Activated CD8-positive, alpha-beta memory T cell treated with anti-CD3 and anti-CD28 coated beads for 24 hours (primary cell): Measurements from ENCODE around the gene HOXD10.
A peak's percentile ranks its signal among the peaks of the same experiment; 100 is the strongest.

Experiments
- DNase-seq: peaks from one replicate; pipeline ENCODE4 v3.0.0-alpha.2; 2020

The HOXD10 gene

DNA sequence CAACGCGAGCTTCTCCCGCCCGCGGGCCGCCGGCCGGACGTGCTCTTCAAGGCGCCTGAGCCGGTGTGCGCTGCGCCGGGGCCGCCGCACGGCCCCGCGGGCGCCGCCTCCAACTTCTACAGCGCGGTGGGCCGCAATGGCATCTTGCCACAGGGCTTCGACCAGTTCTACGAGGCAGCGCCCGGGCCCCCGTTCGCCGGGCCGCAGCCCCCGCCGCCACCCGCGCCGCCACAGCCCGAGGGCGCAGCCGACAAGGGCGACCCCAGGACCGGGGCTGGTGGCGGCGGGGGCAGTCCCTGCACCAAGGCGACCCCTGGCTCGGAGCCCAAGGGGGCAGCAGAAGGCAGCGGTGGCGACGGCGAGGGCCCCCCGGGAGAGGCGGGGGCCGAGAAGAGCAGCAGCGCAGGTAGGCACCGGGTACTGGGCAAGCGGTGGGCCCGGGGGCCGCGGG, 8.8 kb upstream of the HOXD10 start:
- no peak for DNase-seq

DNA sequence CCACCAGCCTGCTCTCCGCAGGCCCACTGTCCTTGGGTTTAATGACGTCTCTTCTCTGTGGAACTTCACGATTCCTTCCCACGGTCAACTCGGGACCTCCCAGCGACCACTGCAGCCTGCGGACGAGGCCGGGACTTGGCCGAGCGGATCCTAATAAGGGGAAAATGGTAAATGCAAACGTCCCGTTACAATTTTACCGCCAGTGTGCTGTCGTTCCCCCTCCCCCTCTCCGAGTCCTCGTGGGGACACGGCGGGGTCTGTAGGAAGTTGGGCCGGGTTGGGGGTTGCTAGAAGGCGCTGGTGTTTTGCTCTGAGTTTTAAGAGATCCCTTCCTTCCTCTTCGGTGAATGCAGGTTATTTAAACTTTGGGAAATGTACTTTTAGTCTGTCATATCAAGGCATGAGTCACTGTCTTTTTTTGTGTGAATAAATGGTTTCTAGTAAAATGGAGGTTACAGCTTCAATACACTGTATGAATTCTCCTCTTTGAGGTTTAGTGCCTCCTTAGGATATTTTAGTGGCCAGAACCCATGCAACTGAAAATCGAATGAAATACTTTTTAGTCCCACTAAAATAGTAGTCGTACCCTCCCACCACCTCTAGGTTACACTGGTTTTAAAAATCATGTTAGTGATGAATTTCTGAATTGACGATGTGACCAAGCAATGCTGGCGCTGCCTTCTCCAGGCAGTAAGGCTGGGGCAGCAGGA, 7.2 kb upstream of the HOXD10 start:
- DNase-seq = no peak

DNA sequence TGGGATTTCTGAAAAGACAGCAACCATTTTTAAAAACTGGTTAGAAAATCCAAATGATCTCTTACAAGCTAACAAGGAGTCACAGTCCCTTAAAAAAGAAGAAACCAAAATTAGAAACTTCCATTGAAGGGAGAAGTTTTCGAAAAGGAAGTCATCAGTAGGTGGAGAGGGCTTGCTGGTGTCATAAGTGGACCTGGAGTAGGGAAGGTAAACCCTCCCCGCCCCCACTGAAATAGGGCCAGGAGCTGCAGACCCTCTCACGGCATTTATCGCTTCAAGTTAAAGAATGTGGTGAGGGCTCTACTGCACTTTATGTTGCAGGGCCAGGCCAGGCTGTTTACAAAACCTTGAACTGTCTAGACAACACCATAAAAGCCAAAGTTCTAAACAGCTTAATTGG, 6.6 kb upstream of the HOXD10 start:
- no peak for DNase-seq

DNA sequence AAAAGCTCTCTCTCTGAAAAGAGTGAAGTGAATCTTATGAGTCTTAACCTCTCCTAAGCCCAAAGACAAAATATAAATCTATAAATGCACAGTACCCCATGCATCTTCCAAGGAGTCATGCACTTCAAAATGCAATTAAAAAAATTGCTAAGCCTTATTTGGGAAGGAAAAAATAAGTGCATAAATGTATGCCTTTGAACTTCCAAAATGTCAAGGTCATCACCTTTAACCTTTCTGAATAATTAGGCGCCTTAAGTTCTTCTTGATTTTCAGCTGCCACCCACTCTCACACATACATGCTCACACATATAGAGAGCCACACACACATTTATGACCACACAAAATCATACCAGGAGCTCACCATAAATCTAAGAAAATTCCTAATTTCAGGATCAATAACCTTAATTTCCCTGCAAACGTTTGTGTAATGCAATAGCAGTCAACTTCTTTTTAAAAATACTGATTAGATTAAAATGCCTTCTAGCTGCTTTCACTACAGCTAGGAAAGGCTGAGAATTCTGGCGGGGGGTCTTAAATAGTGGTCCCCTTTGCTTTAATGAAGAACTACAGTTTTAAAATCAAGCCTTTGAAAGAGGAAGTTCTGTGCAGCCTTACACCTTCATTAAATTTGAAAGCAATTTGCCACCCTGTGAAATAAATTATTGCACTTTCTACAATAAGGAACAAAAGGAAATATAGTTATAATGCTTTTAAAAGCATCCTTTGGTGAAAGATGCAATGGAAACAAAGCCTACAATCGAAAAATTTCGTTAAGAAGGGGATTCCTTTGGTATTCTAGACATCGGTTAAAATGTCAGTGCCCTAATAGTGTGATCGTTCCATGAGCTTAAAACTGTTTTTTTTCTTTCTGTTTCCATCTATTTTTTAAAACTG, 5.9 kb upstream of the HOXD10 start:
- DNase-seq = no peak

DNA sequence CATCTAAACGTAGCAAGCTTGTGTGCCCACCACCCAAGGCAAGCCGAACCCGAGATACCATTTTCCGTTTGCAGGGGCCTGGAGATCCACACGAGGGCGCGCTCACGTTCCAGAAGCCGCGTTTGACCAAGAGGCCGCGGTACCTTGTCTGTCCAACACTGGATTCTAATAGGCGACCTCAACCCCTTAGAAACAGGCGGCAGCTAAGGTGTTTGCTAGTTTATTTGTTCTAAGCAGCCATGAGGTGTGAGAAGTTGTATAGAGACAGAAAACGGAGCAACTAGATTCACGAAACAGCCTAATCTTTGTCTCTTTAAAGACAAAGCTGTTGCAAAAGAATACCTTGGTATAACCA, 5.3 kb upstream of the HOXD10 start:
- DNase-seq = no peak

DNA sequence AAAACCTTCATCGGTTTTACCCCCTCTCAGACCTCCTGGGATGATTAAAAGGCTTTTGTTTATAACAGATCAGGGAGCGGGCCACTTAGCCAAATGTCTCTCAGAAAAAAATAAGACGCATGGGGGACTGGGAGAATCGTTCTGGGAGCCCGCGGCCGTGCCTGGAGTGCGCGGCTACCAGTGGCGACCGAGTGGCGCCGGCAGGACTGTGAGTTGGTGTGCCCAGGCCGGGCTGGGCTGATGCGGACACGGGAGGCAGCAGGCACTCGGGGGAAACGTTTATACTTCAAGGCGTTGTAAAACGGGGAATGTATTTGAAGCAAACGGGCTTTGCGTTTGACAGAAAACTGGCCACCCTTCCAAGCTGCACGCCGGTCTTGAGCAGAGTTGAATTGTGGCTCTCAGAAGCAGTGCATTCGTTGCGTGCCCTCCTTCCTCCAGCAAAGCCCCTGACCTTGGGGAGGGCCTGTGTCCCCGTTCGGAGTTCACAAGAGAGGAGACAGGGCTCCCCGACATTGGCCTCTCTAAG, 4.7 kb upstream of the HOXD10 start:
- no peak for DNase-seq

DNA sequence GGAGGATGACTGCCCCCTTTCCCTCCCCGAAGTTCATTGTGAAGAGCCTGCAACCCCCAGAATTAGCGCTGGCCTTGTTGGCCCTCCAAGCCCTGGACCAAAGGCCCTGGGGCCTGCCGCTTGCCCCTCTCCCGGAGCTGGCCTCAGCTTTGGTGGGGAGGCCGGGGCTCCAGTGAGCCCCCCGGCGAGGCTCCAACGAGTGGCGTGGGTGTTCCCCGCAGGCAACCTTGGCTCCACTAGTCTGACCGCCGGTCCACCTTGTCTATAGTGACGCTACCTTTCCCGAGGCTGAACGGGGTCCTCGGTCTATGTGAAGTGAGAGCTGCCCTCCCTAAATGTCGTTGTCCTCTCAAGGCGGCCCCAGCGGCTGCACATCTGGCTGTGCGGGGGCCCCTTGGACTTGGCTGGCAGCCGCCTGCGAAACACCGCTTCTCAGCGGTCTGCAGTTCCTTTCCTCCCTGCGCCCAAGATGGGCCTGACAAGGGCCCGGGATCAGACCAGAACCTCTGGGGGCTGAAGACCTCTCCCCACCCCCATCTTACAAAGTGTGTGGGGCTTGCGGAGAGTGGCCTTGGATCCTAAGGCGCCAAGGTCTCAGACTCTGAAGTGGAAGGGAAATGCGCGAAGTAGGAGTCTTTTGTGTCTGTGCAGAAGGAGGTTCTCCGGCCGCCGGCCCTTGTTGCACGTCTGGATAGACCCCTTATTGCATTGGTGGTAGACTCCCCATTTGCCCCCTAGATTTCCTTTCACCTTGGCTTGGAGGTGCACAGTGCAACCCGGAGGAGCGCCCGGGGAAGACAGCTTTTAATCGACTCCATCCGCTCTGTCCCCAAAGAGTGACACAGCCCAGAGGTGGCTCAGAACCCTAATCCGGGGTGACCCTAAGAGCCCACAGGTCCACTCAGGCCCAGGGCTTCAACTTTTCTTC, 3.9 kb upstream of the HOXD10 start:
- no peak for DNase-seq

DNA sequence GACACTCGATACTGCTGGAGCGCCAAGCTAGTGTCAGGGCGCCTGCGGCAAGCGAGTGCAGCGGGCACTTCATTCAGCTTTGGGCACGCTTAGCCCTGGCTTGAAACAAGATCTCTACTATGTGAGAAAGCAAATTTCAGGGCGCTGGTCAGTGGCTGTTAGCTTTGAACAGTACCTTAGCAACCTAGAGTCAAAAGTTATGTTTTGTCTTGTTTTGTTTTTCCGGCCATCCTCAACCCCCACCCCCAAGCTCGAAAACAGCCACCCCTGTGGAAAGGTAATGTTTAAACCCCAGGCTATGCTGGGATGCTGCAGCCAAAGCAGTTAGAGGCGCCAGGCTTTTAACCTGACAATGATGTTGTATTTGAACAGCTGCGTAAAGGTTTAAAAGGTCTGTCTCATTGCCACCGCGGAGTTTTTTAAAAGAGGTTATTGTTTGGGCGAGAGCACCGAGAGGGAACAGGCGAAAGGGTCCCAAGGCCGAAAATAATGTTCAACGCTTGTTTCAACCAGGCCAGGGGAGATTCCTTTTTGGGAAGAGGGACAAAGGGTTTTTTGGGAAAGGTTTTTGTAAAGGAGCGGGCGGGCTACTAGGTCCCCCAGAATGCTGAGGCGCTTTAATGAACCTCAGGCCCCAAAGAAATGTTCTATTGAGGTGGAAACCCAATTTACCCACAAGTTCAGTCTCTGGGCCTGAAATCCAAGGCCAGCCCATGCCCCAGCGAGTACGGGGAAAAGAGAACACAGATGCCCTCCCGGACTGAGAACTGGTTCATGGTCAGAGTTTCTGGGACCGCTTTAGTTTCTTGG, 2.3 kb upstream of the HOXD10 start:
- no peak for DNase-seq

DNA sequence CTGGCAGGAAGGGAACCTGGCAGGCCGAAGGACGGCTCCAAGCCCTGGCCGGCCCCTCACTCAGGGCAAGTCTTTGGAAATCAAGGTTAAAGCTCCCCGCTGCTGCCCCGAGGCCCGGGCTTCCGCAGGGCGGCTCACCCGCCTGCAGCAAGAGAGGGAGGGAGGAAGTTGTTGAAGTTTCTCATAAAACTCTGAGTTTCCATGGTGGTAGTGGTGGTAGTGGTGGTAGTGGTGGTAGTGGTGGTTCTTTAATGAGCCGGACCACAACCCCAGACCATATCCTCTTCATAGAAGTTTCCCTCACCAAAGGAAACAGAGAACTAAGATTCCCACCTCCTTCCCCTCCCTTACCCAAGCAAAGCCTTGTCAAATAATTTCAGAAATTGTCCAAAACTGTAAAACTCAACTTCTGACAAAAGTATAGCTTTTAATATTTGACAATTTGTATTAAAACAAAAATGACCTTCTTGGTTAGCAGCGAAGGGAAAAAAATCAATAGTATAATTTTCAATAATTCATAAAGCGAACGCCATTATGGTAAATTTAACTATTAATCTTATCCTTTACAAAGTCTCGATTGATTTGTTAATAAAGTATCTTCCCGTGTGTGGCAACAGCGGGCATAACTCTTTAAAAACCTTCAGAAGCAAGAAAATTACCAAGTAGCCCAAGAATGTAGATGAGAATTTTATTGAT, 1.5 kb upstream of the HOXD10 start:
- DNase-seq = no peak

DNA sequence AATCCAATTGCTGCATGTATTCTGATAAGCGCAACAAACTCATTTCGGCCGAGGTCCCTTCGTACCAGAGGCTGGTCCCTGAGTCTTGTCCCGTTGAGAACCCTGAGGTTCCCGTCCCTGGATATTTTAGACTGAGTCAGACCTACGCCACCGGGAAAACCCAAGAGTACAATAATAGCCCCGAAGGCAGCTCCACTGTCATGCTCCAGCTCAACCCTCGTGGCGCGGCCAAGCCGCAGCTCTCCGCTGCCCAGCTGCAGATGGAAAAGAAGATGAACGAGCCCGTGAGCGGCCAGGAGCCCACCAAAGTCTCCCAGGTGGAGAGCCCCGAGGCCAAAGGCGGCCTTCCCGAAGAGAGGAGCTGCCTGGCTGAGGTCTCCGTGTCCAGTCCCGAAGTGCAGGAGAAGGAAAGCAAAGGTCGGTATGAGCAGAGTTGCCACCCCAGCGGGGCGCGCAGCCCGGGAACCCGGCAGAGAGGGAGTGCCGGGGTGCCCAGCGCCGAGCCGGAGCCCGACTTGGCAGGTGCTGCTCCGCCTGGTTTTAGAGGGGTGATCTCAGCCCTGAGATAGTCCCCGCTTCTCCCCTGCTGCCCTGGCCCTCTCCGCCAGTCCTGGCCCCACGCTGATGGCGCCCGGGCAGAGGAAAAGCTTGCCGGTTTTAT, 714 bp downstream of the HOXD10 start:
- peak; percentile 50 for DNase-seq

DNA sequence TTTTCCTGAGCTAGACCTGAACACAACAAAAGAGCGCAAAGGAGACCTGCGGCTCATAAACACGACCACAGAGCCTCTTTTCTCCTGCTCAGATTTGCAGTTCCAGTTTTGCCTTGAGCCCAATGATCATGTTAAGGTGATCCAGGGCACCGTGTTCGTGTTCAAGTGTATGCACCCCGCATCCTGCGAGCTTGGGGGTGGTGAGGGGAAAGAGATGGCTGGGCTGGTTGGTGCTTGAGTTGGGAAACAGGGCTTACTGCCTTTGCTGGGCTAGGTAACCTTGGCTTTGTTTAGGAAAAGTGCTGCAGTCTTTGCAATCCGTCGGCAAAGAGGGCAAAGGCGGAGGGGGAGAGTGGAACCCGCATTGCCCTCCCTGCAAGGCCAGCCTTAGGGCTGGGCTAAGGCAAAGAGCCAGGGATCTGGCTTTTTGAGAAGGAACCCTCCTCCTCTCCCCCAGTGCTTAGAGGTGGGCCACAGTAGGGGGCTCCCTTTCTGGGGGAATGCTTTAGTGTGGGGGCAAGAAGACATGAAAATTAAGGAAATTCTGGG, 1.3 kb downstream of the HOXD10 start:
- DNase-seq = no peak

DNA sequence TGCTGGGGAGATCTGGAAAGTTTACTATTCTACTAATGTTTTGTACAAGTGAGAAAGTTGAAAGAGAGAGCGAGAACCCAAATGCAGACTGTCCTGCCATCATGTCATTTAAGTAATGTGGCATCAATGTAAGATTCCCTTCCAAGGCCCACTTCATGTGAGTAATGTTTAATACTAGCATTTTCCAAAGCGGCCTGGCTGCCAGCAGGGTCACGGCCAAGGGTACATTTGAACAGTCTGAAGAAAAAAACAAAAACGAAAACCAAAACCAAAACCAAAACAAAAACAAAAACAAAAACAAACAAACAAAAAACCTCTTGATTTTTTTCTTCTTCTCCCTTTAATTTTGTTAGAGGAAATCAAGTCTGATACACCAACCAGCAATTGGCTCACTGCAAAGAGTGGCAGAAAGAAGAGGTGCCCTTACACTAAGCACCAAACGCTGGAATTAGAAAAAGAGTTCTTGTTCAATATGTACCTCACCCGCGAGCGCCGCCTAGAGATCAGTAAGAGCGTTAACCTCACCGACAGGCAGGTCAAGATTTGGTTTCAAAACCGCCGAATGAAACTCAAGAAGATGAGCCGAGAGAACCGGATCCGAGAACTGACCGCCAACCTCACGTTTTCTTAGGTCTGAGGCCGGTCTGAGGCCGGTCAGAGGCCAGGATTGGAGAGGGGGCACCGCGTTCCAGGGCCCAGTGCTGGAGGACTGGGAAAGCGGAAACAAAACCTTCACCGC, 2.2 kb downstream of the HOXD10 start:
- no peak for DNase-seq

DNA sequence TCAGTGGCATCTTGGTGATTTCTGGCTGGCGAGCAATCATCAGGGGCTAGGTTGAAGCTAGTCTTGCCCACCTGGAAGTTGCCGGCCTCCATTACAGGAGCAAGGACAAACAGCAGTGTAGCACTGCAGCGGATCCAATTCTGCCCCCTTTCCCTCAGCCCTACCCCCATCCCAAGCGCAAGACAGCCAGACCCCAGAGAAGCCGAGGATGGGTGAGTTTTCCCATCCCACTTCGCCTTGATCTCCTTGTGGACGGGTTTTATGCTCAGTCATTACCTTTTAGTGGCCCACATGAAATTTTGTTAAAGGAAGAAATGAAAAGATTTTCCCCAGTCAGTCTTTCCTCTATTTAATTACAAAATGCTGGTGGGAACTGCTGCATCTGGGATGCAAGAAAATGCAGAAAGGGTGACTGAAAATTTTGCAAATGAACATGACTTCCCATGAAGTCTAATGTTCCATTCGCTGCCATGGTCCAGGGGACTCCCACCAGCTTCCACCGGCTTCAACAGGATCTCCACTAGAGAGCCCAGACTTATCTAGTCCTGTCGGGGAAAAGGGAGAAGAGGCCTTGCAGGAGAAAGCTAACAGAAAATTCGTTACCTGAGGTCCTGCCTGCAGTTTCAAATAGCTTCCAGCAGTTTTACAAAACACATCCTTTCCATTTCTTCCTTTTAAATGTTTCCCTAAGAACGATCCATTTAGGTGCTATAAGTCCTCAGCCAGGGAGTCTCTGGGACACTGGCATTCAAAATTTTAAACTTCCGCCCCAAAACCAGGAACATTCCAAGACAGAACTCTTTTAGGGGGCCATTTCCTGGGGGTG, 4.0 kb downstream of the HOXD10 start:
- DNase-seq = no peak

DNA sequence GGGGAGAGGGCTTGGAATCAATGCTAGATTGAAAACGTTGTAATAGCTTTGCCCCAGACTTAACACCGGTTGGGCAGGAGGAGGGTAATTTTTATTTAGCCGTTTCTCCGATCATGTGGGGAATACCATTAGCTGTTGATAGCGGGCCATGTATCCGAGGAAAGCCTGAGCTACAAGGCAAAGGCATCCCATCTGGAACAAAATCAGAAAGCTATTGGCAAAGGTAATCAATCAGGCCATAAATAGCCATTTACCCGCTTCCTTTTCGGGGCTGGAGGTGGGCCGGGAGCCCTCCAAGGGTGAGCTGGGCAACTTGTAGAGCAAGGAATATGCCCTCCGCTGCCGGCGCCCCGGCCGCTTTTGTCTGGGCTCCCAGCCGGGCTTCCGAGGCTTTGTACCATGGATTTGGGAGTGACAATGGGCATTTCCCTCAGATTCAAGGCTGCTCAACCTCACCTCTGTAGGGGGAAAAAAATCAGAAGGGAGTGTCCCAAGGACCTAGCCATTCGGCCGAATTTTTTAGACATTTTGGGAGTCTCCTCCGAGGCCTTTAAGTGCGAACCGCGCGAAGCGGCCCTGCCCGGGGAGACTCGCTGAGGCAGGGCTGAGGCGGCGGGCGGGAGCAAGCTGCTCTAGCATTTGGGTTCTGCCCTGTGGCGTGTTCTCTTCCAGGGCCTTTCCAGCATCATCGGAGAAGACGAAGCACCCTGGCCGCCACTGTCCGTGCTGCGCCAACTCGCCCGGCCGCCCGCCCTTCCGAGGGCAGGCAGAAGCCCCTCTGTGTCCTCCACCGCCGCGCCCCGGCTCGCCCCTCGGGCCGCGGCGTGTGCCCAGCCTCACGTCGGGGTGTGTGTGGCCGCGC, 4.8 kb downstream of the HOXD10 start:
- DNase-seq = no peak

DNA sequence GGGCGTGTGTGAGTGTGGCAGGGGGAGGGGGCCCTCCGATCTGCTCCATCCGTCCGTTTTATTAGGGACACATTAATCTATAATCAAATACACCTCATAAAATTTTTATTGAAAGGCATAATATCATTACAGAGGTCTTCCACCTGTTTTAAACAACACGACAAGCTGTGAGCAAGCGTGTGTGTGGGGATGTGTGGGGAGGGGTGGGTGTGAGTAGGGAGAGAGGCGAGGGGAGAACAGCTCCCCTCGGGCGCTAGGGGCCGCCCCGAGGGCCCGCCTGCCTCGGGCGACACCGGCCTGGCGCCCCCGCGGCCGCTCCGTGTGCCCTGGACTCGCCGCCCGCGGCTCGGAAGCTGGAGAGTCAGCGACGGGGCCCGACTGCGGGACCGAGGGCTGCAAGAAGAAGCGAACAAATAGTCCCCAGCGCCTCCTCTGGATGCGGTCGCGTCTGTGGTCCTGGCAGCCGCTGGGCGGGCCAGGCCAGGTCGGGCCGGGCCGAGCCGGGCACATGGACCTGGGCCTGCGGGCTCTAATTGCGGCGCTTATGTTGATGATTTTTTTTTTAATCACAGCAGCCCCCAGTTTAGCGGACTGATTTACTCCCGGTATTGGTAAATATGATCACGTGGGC, 5.6 kb downstream of the HOXD10 start:
- DNase-seq = no peak

DNA sequence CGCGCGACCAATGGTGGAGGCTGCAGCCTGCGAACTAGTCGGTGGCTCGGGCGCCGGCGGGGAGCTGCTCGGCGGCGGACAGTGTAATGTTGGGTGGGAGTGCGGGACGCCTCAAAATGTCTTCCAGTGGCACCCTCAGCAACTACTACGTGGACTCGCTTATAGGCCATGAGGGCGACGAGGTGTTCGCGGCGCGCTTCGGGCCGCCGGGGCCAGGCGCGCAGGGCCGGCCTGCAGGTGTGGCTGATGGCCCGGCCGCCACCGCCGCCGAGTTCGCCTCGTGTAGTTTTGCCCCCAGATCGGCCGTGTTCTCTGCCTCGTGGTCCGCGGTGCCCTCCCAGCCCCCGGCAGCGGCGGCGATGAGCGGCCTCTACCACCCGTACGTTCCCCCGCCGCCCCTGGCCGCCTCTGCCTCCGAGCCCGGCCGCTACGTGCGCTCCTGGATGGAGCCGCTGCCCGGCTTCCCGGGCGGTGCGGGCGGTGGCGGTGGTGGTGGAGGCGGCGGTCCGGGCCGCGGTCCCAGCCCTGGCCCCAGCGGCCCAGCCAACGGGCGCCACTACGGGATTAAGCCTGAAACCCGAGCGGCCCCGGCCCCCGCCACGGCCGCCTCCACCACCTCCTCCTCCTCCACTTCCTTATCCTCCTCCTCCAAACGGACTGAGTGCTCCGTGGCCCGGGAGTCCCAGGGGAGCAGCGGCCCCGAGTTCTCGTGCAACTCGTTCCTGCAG, 6.3 kb downstream of the HOXD10 start, which contains the start of gene HOXD9:
Gene HOXD9 (plus strand): TSS at position 37 of the 728 bp plus-strand sequence. CDS start 50 bp downstream, at position 87.
- peak; percentile 68 for DNase-seq
